AG08395 (cell line): ENCODE measurements around the gene NSUN6.
A peak's percentile ranks its signal among the peaks of the same experiment; 100 is the strongest.
"Not testable (repeated sequence)": the region's sequence is repeated elsewhere in the genome, so short reads cannot be mapped to it uniquely, and the experiment has no call there.

Experiments
- DNase-seq: peaks from one replicate; pipeline ENCODE4 v3.0.0; 2012; ENCODE audit warnings: mixed read lengths, low spot score

The NSUN6 gene

DNA sequence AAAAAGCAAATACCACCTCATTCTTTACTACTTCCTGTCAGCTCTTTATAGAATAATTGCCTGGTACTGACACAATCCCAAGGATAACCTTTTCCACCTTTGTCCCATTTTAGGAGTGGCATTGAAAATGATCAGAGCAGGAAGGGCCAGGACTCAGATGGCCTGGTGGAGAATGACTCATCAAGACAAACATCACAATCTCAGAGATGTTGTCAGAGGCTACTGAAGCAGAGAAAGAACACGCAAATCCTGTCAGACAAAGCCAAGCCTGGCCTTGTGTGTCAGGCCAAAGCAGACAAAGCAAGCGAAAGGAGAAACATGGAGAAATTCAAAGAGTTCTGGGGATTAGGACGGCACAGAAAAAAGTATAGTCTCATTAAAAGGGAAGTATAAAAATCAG, 40.9 kb downstream of the NSUN6 start:
- DNase-seq = peak; percentile 63

DNA sequence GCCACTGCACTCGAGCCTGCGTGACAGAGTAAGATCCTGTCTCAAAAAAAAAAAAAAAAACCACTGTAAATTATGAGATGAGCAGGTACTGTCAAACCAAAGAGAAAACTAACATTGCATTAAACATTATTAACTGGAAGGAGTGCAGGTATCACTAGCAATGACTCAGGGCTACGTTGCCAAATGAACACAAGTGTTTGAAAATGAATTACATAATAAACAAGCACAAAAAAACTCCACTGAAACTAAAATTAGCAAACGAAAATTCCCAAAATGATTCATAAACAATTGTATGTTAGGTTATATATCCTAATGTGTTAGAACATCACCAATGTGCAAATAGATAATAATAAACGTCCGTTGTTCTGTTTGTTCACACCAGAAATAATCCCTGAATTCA, 42.8 kb downstream of the NSUN6 start:
- DNase-seq = no peak

DNA sequence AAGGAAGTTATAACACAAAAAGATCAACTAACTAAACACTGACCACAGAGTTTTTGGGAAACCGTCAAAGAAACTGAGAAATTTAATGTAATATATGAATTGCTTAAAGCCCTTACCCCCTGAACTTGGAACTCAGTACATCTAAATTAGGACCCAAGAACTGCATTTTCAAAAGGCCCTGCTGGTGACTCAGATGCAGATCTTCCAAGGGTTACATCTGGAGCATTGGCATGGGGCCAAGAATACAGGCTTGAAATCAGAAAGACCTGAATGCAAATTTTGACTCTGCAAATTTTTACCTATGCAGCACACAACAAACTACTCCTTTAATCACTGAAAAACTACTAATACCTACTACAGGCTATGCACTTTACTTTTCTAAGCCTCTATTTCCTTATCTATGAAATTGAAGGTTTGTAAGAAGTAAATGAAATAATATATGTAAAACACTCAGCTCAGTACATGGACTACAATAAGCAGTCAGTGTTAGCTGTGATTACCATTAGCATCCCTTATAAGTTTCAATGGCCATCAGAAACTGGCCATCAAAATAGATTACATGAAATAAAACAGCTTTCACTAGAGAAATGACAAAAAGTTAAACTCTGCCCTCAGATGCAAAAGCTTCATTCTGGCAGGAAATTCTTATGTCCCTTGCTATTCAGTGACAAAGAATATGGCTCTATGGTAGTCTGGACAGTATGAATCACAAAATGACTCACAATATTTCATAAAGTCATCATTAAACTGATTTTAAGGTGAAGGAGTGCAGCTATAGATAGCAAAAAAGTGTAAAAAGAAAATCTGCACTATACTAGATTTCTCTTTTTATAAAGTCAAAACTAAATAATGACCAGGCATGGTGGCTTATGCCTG, 43.6 kb downstream of the NSUN6 start:
- peak; percentile 69 for DNase-seq

DNA sequence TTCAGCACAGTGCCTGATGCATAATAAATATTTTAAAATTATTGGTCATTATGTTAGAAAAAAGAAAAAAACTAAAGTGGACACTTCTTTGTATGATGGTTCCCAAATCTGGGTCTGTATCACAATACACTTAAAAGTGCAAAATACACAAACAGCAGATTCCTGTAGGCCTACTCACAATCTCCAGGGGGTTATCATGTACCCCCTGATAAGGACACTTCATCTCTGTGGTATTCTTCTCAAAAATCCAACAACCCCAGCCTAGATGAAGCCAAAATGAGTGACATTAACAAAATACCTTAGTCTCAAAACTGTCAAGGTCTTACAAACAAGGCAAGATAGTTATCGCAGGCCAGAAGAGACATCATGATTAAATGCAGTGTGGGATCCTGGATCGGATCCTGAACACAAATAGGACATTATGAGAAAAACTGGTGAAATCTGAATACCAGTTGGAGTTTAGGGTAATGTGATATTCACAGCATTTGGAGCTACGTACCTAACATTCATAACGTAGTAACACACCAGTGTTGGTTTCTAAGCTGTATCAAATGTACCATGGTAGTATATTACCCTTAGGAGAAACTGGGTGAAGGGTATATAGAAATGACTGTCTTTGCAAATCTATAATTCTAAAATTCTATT, 45.2 kb downstream of the NSUN6 start:
- no peak for DNase-seq

DNA sequence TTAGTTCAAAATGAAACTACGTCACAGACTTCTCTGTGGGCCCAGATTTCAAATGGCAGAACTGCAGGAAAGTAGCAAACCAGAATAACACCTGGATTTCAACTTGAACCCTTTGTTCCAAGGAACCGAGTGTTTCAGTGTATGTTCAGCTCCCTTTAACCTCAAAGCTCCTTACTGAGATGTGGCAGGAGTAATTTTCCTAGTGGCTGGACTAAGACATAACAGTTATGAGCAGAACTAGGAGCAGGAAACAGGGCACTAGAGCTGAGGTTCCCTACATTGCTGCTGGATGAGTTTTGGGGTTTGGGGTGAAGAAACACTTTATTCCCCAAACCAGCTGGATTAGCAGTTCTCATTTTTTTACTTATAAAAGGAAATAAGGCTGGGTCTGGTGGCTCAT, 50.1 kb downstream of the NSUN6 start:
- no peak for DNase-seq

DNA sequence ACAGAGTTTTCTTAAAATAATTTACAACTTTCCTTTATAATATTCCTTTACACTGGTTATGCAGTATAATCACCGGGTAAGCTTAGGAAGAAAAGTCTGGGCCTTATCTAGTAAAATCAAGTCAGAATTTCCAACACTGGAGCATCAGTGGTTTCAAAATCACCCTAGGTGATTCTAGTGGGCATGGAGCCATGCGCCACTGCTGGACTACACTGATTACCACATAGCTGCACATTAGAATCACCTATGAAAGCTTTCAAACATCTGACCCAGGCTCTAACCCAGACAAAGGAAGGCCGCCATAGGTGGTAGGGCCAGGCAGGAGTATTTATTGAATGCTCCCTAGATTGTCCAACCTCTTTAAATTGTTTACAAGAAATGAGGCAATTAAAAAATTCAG, 52.0 kb downstream of the NSUN6 start:
- DNase-seq = no peak

DNA sequence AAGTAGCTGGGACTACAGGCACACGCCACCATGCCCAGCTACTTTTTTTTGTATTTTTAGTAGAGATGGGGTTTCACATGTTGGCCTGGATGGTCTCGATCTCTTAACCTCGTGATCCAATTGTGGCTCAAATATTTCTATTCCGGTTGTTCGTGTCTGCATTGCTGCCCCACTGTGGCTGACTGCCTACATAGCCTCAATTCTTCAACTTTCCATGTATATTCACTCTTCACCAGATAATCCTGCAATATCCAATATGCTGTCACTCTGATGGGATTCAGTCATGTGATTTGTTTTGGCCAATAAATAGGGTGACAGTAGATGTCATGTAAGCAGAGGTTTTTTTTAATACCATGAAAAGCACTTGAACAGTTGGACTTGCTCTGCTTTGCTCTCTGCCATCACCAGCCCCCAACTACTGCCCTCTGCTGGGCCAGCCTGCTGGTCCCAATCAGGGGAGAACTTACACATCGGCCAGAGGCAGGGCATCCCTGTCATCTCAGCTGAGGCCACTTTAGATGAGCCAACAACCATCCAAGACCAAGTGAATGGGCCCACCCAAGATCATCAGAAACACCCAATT, 56.7 kb downstream of the NSUN6 start:
- DNase-seq = no peak

DNA sequence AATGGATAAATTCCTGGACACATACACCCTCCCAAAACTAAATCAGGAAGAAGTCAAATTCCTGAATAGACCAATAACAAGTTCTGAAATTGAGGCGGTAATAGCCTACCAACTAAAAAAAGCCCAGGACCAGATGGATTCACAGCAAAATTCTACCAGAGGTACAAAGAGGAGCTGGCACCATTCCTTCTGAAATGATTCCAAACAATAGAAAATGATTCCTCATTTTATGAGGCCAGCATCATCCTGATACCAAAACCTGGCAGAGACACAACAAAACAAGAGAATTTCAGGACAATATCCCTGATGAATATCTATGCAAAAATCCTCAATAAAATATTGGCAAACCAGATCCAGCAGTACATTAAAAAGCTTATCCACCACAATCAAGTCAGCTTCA, 60.2 kb downstream of the NSUN6 start:
- DNase-seq = not testable (repeated sequence)

DNA sequence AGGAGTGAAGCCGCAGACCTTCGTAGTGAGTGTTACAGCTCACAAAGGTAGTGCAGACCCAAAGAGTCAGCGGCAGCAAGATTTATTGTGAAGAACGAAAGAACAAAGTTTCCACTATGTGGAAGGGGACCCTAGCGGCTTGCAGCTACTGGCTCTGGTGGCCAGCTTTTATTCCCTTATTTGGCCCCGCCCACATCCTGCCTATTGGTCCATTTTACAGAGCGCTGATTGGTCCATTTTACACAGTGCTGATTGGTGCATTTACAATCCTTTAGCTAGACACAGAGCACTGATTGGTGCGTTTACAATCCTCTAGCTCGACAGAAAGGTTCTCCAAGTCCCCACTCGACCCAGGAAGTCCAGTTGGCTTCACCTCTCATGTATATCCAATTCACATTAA, 64.8 kb downstream of the NSUN6 start:
- not testable (repeated sequence) for DNase-seq

DNA sequence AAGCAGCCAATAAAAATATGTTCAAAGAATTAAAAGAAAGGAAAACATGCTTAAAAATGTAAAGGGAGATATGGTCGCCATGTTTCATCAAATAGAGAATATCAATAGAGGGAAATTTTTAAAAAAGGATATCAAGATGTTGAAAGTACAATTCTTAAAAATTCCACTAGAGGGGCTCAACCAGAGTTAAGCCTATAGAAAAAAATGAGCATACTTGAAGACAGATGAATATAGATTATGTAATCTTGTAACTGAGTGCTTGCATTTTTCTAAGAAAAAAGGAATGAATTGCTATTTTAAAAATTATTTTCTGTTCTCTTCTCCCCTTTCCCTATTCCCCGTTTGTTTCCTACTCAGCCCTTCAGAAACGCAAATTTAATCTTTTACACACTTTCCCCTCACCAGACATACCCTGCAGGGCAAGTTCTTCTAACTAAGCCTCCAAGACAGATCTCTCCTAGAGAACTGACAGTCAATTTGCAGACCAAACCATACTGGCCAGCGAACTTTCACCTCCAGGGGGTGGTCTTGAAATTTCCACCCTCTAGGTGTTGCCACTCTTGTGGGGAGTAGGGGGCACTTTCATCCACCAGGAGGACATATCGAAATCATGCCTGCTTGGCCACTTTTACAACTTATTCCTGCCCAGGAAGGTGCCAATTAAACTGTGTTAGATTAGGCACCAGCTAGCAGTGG, 67.7 kb downstream of the NSUN6 start:
- DNase-seq = no peak

DNA sequence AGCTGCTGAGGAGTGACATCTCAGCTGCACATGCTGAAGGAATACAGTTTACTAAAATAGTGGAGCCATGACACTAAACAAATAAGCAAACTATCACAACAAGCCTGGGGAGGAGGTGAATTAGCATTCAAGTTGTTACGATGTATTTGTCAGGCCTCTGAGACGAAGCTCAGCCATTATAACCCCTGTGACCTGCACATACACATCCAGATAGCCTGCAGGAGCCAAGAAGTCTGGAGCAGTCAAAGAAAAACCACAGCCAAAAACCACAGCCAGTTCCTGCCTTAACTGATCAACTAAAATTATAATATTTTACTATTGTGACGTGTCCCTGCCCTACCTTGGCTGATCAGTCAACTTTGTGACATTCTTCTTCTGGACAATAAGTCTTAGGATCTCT, 68.6 kb downstream of the NSUN6 start:
- DNase-seq = no peak

DNA sequence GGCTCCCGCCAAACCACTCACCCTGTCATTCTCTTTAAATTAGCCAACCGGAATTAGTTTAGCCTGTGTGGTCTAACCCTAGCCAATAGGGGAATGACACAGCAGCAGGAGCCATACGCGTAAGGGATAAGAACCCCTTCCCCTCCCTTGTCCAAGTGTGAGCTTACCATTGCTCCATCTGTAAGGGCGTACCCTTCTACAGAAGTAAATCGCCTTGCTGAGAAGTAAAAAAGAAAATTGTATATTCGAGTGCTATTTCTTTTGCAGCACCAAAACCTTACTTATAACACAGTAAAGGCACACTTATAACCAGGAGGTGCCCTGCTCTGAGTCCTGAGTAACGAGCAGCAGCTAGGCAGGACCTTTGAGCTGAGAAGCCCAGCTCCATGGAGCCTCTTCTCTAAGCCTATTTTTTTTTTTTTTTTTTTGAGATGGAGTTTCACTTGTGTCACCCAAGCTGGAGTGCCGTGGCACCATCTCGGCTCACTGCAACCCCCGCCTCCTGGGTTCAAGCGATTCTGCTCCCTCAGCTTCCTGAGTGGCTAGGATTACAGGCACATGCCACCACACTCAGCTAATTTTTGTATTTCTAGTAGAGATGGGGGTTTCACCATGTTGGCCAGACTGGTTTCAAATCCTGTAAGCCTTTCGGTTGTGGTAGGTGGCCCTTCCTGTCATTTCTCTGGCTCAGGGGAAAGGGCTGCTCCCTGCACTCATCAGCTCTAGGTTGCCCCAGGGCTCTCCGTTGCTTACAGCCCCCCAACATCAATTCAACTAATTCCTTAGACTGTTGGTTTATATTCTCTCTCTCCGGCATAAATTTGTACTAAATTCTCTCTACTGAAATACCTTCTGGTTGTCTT, 73.3 kb downstream of the NSUN6 start:
- DNase-seq = no peak

DNA sequence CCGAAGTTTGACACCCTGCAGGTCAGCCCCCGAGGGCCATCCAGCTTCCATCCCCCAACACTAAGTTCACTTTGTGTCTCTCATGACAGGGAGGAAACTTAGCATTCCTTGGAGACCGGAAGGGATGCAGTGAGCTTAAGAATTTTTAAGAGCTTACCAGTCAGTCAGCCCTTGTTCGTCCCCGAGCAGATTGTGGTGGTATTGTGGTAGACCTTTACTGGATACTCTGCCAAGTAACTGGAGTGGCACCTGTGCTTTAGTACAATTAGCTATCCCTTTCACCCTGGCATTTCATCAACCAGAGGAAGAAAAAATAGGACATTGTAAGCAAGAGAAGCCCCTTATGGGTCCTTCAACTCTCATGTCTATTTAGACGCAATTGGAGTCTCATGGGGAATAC, 74.8 kb downstream of the NSUN6 start:
- no peak for DNase-seq

DNA sequence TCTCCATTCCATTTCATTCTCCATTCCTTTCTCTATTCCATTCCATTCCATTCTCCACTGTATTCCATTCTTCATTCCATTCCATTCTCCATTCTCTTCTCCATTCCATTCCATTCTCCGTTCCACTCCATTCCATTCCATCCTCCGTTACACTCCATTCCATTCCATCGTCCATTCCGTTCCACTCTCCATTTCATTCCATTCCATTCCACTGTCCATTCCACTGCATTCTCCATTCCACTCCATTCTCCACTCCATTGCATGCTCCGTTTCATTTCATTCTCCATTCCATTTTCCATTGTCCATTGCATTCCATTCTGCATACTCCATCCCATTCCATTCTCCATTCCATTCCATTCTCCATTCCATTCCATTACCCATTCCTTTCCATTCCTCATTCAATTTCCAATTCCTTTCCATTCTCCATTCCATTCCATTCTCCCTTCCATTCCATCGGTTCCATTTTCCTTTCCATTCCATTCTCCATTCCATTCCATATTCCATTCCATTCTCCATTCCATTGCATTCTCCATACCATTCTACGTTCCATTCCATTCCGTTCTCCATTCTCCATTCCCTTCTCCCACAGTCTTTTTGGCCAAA, 78.3 kb downstream of the NSUN6 start:
- no peak for DNase-seq

DNA sequence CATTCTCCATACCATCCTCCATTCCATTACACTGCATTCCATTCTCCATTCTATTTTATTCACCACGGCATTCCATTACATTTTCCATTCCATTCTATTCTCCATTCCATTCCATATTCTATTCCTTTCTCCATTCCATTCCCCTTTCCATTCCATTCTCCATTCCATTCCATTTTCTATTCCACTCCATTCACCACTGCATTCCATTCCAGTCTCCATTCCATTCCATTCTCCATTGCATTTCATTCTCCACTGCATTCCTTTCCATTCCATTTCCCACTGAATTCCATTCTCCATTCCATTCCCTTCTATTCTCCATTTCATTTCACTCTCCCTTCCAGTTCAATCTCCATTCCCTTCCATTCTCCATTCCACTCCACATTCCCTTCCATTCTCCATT, 79.6 kb downstream of the NSUN6 start:
- no peak for DNase-seq

DNA sequence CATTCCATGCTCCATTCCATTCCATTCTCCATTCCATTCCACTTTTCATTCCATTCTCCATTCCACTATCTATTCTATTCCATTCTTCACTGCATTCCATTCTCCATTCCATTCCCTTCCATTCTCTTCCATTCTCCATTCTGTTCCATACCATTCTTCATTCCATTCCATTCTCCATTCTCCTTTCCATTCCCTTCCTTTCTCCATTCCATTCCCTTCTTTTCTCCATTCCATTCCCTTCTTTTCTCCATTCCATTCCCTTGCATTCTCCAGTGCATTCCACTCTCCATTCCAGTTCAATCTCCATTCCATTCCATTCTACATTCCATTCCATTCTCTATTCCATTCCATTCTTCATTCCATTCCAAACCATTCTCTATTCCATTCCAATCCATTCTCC, 80.3 kb downstream of the NSUN6 start:
- DNase-seq = no peak

DNA sequence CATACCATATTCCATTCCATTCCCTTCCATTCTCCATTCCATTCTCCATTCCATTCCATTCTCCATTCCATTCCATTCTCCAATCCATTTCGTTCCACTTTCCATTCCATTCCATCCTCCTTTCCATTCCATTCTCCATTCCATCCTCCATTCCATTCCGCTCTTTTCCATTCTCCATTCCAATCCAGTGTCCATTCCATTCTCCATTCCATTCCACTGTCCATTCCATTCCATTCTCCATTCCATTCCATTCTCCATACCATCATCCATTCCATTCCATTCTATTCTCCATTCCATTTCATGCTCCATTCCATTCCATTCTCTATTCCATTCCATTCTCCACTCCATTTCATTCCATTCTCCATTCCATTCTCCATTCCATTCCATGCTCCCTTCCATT, 81.0 kb downstream of the NSUN6 start:
- DNase-seq = not testable (repeated sequence)

DNA sequence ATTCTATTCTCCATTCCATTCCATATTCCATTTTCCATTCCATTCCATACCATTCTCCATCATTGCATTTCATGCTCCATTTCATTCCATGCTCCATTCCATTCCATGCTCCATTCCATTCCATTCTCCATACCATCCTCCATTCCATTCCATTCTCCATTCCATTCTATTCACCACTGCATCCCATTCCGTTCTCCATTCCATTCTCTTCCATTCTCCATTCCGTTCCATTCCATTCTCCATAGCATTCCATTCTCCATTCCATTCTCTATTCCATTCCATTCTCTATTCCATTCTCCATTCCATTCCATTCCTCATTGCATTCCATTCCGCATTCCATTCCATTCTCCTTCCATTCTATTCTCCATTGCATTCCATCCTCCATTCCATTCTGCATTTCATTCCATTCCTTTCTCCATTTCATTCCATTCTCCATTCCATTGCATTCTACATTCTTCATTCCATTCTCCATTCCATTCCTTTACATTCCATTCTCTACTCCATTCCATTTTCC, 84.0 kb downstream of the NSUN6 start:
- no peak for DNase-seq

DNA sequence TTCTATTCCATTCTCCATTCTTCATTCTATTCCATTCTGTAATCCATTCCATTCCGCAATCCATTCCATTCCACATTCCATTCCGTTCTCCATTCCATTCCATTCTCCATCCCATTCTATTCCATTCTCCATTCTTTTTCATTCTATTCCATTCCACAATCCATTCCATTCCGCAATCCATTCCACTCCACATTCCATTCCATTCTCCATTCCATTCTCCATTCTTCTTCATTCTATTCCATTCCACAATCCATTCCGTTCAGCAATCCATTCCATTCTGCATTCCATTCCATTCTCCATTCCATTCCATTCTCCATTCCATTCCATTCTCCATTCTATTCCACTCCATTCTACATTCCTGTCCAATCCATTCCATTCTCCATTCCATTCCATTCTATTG, 85.2 kb downstream of the NSUN6 start:
- no peak for DNase-seq

DNA sequence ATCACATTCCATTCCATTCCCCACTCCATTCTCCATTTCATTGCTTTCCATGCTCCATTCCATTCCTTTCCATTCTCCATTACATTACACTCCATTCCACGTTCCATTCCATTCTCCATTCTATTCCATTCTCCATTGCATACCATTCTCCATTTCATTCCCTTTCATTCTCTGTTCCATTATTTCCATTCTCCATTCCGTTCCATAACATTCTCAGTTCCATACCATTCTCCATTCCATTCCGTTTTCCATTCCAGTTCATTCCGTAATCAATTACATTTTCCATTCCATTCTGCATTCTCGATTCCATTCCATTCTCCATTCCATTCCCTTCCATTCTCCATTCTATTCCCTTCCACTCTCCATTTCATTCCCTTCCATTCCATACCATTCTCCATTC, 86.4 kb downstream of the NSUN6 start:
- no peak for DNase-seq
